ENCODE data around the gene GPLD1.

- TF ChIP-seq CTCF (IDR thresholded peaks at IDR 0.05) (peak in 1 of 5 experiments; percentile 13), POLR2A (IDR thresholded peaks at IDR 0.05) (no peak), EP300 (IDR thresholded peaks at IDR 0.05) (no peak)
These were observed 35.4 kb upstream of the GPLD1 start for GRCh38 chr6:24524805-24525204.
